ENCODE data around the gene MAD1L1. TPM values are rescaled to one million over a fixed set of nuclear protein-coding genes. Genes with fewer than 3 reads are reported as not detected.

The MAD1L1 gene
- total and polyA plus RNA-seq, 2 of the 13 experiments (the other 11 are each of a cell fraction or from before 2014, with no cell fraction given) = 17.4 to 64.7 TPM

- Histone ChIP-seq H3K9ac (ENCODE audit: insufficient read depth, low read depth, low read length) (no peak overlapping the region), H3K36me3 (replicated peaks in 1 of 2; ENCODE audit: control insufficient read depth in 1 of 2, insufficient read depth in 2 of 2, low read length in 2 of 2) (peaks cover 2 to 13% of the 10 kb centered on the region in 2 experiments; a peak in 3 of 5 replicates), H3K4me1 (ENCODE audit: insufficient read depth, low read length) (no peaks in the 10 kb centered on the region), H3K79me2 (ENCODE audit: insufficient read depth, low read length) (no peaks in the 10 kb centered on the region), H3K4me3 (replicated peaks in 1 of 3; ENCODE audit: insufficient read depth in 1 of 3, low read depth in 2 of 3, low read length in 3 of 3) (no peak overlapping the region), H2AFZ (ENCODE audit: low read length) (no peak overlapping the region), H3K4me2 (ENCODE audit: low read depth, low read length) (no peak overlapping the region), H3K27ac (ENCODE audit: extremely low read length, insufficient read depth, low read length) (no peak overlapping the region), H4K20me1 (ENCODE audit: insufficient read depth, low read length) (0 out of 2 replicates have a peak, but pooled peaks cover 2% of the 10 kb centered on the region), H3K9me3 (ENCODE audit: low read length) (no peaks in the 10 kb centered on the region), H3K27me3 (ENCODE audit: control insufficient read depth in 1 of 2, insufficient read depth in 2 of 2, low read length in 2 of 2) (no peaks in the 10 kb centered on the region)
- DNase-seq (ENCODE audit: low spot score) (no peak), ATAC-seq (no peak), FAIRE-seq (no peak)
- intact Hi-C loops (cut with micrococcal nuclease; ENCODE audit: unreplicated experiment) (no loop called here), in situ Hi-C loops (cut with HindIII; ENCODE audit: extremely low pct_ligation_motif_present, low pct_unique_long_range_greater_than_20kb) (no loop called here)
- 83% methylated on average over 2 of the region's 10 CpGs for WGBS (ENCODE audit: low lambda C conversion rate)
- CTCF ChIA-PET (ENCODE audit: low intra/inter-chr PET ratio, low total read pairs) = no interaction called here
- no TSS peak for BruUV-seq (replicated peaks)
- POLR2A ChIA-PET = no interaction called here
- TF ChIP-seq, protein P1, sequence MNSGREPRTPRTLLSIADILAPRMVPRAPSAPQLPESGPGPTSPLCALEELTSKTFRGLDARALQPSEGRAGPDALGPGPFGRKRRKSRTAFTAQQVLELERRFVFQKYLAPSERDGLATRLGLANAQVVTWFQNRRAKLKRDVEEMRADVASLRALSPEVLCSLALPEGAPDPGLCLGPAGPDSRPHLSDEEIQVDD (CRISPR knock-in tag; IDR thresholded peaks at IDR 0.05; ENCODE audit: borderline replicate concordance) = no peak
- TF ChIP-seq POGZ (CRISPR knock-in tag; IDR thresholded peaks at IDR 0.05) = no peak
- no peak for TF ChIP-seq ZNF749 (CRISPR knock-in tag; IDR thresholded peaks at IDR 0.05; ENCODE audit: borderline replicate concordance)
- TF ChIP-seq NR2F6 (IDR thresholded peaks at IDR 0.05) = no peak
- no peak for TF ChIP-seq NR2F6 (CRISPR knock-in tag; IDR thresholded peaks at IDR 0.05)
- no peak for TF ChIP-seq MTF2 (CRISPR knock-in tag; IDR thresholded peaks at IDR 0.05; ENCODE audit: borderline replicate concordance)
- TF ChIP-seq GLI4 (CRISPR knock-in tag; IDR thresholded peaks at IDR 0.05; ENCODE audit: borderline replicate concordance) = no peak
- TF ChIP-seq AGO2 (optimal IDR thresholded peaks at IDR 0.05; ENCODE audit: low read depth, low read length) = no peak
- TF ChIP-seq WIZ (CRISPR knock-in tag; IDR thresholded peaks at IDR 0.05) = no peak
These were observed 234.6 kb downstream of the MAD1L1 start for GRCh38 chr7:1998146-1998545.

DNA sequence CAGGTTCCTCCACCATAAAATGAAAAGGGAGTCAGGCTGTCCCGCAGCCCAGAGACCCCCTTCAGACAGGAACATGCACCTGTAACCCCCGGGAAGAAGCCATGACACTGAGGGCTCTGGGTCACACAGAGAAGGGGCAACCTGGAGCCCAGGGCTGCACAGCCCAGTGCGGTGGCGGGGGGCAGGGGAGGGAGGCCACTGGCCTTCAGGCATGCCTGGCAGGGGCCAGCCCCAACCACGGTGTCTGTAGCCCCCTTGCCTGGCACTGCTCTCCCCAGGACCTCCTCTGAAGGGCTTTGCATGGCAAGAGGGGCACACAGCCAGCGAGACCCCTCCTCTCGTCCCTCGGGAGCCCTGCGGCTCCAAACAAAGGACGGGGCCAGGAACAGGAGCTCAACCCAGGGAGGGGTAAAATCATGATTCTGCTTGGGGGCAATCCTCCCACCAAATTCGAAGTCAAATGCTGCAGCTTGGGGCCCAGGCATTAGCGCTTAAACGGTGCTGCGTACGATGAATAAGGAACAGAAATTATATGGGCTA lies 235.1 kb downstream of the MAD1L1 start:
- Histone ChIP-seq H4K20me1 (ENCODE audit: insufficient read depth, low read length) (0 out of 2 replicates have a peak, but pooled peaks cover 2% of the 10 kb centered on the region), H3K36me3 (replicated peaks in 1 of 2; ENCODE audit: control insufficient read depth in 1 of 2, insufficient read depth in 2 of 2, low read length in 2 of 2) (peaks cover 2 to 13% of the 10 kb centered on the region in 2 experiments; a peak in 3 of 5 replicates), H3K9me3 (ENCODE audit: low read length) (no peaks in the 10 kb centered on the region), H3K9ac (ENCODE audit: insufficient read depth, low read depth, low read length) (no peak overlapping the region), H3K4me1 (ENCODE audit: insufficient read depth, low read length) (no peaks in the 10 kb centered on the region), H3K4me3 (replicated peaks in 1 of 3; ENCODE audit: insufficient read depth in 1 of 3, low read depth in 2 of 3, low read length in 3 of 3) (no peak overlapping the region), H3K27me3 (ENCODE audit: control insufficient read depth in 1 of 2, insufficient read depth in 2 of 2, low read length in 2 of 2) (no peaks in the 10 kb centered on the region), H3K4me2 (ENCODE audit: low read depth, low read length) (no peak overlapping the region), H3K79me2 (ENCODE audit: insufficient read depth, low read length) (no peaks in the 10 kb centered on the region), H3K27ac (ENCODE audit: extremely low read length, insufficient read depth, low read length) (no peak overlapping the region), H2AFZ (ENCODE audit: low read length) (no peak overlapping the region)
- DNase-seq (ENCODE audit: low spot score) (no peak), ATAC-seq (no peak), FAIRE-seq (no peak)
- CTCF ChIA-PET (ENCODE audit: low intra/inter-chr PET ratio, low total read pairs) = no interaction called here
- POLR2A ChIA-PET = no interaction called here
- 97% methylated on average over 15 of the region's 15 CpGs for WGBS (ENCODE audit: low lambda C conversion rate)
- BruUV-seq (replicated peaks) = no TSS peak
- in situ Hi-C loops (cut with HindIII; ENCODE audit: extremely low pct_ligation_motif_present, low pct_unique_long_range_greater_than_20kb) = no loop called here
- intact Hi-C loops (cut with micrococcal nuclease; ENCODE audit: unreplicated experiment) = no loop called here
- TF ChIP-seq GABPB1 (CRISPR knock-in tag; IDR thresholded peaks at IDR 0.05) = no peak
- TF ChIP-seq ZBTB21 (CRISPR knock-in tag; IDR thresholded peaks at IDR 0.05) = no peak
- TF ChIP-seq NFIC (IDR thresholded peaks at IDR 0.05; ENCODE audit: low read length) = no peak
- TF ChIP-seq, protein P2, sequence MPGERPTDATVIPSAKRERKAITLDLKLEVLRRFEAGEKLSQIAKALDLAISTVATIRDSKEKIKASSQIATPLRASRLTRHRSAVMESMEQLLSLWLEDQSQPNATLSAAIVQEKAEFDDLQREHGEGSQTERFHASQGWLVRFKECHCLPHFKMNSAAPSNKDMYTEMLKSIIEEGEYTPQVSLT (CRISPR knock-in tag; IDR thresholded peaks at IDR 0.05; ENCODE audit: borderline replicate concordance, low read depth) = no peak
- TF ChIP-seq GATAD2A (CRISPR knock-in tag; IDR thresholded peaks at IDR 0.05) = no peak
- TF ChIP-seq, protein P3, sequence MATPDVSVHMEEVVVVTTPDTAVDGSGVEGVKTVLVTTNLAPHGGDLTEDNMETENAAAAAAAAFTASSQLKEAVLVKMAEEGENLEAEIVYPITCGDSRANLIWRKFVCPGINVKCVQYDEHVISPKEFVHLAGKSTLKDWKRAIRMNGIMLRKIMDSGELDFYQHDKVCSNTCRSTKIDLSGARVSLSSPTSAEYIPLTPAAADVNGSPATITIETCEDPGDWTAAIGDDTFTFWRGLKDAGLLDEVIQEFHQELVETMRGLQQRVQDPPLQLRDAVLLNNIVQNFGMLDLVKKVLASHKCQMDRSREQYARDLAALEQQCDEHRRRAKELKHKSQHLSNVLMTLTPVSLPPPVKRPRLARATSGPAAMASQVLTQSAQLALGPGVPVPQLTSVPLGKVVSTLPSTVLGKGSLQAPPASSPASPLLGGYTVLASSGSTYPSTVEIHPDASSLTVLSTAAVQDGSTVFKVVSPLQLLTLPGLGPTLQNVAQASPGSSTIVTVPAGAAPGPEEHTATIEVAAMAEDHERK (CRISPR knock-in tag; IDR thresholded peaks at IDR 0.05; ENCODE audit: low read depth) = no peak
- TF ChIP-seq, protein P4, sequence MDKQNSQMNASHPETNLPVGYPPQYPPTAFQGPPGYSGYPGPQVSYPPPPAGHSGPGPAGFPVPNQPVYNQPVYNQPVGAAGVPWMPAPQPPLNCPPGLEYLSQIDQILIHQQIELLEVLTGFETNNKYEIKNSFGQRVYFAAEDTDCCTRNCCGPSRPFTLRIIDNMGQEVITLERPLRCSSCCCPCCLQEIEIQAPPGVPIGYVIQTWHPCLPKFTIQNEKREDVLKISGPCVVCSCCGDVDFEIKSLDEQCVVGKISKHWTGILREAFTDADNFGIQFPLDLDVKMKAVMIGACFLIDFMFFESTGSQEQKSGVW (CRISPR knock-in tag; IDR thresholded peaks at IDR 0.05; ENCODE audit: borderline replicate concordance) = no peak
- TF ChIP-seq POLR2AphosphoS5 (IDR thresholded peaks at IDR 0.05; ENCODE audit: low read depth, low read length) = no peak
- TF ChIP-seq ZNF891 (CRISPR knock-in tag; IDR thresholded peaks at IDR 0.05) = no peak

Measured in HepG2 (cell line).